HG02763 (cell line): Measurements from ENCODE around the gene GPC6.
"Not testable (repeated sequence)": the region's sequence is repeated elsewhere in the genome, so short reads cannot be mapped to it uniquely, and the experiment has no call there.

Experiments
- ATAC-seq: cut with Tn5 transposase; IDR thresholded peaks from one replicate; pipeline ENCODE4 v1.9.1; 2021; ENCODE audit warnings: mild to moderate bottlenecking, moderate library complexity; ENCODE audit not compliant: unreplicated experiment

The GPC6 gene

DNA sequence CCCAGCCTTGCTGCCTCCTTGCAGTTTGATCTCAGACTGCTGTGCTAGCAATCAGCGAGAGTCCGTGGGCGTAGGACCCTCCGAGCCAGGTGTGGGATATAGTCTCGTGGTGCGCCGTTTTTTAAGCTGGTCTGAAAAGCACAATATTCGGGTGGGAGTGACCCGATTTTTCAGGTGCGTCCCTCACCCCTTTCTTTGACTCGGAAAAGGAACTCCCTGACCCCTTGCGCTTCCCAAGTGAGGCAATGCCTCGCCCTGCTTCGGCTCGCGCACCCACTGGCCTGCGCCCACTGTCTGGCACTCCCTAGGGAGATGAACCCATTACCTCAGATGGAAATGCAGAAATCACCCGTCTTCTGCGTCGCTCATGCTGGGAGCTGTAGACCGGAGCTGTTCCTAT is 269.5 kb downstream of the GPC6 start:
- not testable (repeated sequence) for ATAC-seq

DNA sequence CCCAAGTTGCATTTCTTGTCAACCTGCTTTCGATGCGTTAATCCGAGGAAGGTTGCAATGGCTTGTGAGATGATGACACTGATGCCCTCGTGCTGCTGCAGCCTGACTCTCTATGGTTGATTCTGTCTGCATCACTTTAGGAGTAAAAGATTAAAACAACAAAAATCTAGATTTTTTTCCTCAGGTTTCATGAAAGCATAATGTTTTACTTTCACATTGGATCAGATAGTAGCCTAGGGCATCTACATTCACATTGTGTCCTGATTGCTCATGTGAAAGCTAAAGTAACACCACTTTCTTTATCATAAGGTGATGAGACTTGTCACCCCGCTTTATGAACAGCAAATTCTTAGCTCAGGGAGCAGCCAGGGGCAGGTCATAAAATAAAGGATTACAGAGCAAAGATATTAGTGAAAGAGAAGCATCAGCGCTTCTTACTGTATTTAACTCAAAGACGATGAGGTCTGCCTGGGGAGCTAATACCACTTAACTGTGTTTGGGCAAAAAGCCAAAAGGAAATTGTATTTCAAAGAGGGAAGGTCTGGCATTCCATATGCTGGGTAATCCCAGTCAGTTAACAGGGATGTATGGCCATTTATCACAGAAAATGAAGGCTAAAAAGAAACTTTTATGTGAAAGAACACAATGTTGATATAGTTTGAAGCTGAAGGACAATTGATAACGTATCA is 270.5 kb downstream of the GPC6 start:
- ATAC-seq, result no peak

DNA sequence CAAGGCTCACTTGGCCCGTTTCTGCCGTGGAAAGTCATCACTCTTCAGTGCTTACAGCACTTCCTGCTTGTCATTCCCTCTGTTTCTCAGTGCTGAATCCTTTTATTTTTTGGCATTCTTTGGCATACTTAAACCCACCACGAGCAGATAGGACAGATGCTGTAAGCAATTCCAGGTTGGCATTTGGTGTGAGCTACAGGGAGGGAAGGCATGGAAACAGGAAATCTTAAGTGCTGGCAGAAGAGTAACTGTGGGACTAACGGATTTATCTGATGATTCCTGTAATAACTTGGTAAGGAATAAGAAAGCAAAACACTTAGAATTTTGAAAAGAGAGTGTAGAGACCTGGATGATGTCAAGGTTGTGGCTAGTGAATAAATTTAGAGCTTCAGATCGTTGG is 273.4 kb downstream of the GPC6 start:
- ATAC-seq, result no peak

DNA sequence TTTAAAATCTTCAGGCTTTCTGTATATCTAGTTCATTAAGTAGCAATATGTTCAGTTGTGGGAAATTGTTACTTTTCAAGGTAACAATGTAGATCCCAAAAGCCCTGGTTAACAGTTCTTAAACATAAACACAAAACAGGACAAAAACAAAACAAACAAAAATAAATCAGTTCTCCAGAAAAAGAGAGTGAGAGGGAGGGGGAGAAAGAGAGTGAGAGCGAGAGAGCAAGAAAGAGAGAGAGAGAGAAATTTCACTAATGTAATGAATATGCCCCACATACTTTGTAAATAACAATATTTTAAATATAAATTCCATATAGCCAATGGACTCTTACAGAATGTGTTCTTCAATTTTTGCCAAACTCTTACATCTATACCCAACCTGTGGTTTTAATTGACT is 275.5 kb downstream of the GPC6 start:
- ATAC-seq, result no peak

DNA sequence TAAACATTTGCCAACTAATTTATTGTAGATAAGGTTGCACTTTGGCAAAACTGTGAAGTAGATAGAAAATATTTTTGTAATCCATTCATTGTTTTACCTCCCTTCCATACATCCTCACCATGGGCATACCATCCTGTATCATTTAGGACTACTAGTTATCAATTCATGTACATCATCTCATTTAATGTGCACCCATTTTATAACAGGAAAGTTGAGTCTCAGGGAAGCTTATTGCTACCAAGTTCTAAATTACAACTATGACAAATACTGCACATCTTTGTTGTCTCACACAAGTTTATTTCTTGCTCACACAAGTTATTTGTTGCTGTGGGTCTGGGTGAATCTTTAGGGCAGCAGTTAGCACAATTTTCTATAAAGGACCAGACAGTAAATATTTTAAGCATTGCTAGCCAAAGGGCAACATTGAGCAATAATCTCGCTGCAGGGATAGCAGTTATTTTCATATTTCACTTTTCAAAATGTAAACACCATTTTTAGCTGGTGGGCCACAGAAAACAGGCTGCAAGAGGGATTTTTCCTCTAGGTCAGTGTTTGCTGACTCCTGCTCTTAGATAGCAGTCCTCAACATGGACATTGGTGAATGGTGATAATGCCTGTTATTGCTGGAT is 276.5 kb downstream of the GPC6 start:
- ATAC-seq, result no peak

DNA sequence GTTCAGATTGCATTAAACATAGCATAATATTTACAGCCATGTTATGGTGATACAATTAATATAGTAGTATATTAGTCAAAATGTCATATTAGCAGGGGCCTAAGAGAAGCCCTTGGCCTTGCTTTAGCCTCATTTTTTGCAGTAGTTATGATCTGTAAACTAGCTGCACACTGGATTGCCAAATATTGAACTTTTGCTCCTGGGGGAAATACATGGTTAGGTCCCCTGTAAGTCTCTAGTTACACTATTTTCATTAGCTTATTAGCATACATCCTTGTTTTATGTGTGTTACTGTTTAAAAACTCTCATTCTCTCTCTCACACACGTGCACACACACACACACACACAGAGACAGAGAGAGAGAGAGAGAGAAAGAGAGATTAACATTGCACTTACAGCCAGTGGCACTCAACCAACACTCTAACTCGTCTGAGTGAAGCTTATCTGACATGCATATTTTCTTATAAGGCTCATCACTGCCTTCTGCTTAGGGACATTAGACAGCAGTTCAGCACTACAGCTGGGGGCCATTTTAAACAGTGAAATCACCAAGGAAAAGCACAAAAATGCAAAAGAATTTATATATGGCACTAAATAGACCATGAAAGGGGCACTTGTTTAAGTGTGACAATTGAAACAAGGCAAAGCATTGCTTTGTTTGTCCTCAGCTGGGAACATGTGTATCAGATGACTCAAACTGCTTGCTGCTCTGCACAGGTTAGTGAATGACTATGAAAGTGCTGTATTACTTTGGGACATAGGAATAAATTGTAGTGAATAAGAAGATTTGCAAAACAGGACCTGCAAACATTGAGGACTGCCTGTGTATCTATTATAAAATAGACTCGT is 278.7 kb downstream of the GPC6 start:
- ATAC-seq, result no peak

DNA sequence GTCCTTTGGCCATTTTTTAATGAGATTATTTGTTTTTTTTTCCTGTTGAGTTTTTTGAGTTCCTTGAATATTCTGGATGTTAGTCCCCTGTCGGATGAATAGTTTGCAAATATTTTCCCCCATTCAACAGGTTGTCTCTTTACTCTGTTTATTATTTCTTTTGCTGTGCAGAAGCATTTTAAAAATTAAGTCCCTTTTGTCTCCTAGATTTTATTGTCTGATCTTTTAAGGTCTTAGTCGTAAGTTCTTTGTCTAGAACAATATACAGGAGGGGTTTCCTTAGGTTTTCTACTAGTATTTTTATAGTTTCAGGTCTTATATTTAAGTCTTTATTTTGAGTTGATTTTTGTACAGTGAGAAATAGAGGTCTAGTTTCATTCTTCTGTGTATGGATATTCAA is 284.4 kb downstream of the GPC6 start:
- no peak for ATAC-seq

DNA sequence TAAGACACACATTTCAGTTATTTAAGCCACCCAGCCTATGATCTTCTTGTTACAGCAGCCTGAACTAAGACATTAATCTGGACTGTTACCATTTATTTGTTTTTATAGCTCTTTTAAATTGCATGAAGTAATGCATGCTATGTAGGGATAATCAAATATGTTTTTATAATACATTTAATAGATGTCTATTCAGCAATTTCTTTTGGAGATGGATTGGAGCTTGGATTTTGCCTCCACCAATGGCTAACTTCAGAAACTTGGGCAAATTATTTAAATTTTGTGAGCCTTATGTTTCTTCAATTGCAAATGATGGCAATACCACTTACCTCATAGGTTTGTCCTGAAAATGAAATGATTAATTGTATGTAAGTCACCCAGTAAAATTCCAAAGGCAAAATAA is 288.7 kb downstream of the GPC6 start:
- no peak for ATAC-seq

DNA sequence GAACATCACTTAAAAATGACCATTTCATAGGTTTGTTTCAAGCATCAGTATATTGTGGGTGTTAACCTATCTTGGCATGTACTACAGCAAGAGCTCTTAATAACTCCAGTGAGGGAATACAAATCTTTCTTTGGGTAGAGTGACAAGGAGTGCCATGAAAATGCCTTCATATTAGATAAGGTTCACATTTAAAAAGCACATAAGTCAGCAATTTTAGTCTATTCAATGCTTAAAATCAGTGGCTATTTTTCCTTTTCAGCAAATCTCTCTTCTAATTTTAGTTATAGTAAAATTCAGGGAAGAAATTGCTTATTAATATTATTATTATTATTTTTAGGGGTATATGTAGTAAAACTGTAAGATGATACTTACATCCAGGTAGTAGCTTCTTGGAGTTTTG is 291.1 kb downstream of the GPC6 start:
- no peak for ATAC-seq

DNA sequence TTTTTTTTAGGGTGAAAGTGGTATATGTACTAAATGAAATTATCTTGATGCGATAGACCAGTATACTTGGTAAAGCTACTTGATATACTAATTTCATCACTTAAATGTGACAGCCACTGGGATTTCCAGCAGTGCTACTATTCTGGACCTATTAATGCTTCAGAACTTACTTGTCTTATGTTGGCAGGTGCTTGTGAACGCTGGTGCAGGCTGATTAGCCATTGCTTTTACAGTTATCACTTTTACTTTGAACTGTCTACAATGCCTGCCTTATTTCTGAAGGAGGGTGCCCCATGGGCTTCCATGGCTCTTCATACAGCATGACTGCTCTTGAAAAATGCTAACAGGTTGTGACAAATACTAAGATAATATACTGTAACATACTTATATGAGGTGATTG is 294.7 kb downstream of the GPC6 start:
- ATAC-seq, result no peak

DNA sequence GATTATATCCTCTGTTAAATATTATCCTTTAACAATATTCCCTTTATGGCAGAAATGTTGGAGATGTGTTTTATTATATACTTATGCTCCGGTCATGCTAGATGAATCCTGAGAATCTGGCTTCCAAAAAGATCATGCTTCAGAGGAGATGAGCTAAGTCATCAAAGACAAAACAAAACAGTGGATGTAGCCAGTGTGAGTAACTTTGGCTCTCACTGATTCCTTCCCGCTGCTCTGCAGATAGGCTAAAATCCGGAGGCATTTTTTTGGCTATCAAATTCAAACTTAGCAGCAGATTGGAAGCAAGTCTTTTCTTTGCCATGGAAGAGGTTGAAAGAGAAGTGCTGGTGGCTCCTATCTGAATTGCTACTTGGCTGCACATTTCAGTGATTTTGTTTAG is 295.9 kb downstream of the GPC6 start:
- ATAC-seq, result no peak

DNA sequence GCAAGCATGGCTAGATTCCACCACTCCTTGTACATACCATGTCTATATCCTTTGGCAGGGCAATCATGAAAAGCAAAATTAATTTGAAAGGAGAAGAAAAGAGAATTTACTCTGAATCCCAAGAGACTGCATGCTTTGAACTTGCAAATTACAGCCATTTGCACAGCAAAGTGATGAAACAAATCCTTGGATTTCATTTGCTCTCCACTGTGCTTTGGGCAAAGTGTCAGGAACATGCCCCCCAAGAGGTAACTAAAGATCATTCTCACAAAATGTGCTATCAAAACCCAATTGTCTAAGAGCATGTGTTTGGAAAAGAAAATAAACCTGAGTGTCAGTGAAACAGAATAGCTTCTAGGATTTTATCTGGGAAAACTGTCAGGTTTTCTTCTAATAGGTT is 298.5 kb downstream of the GPC6 start:
- no peak for ATAC-seq

DNA sequence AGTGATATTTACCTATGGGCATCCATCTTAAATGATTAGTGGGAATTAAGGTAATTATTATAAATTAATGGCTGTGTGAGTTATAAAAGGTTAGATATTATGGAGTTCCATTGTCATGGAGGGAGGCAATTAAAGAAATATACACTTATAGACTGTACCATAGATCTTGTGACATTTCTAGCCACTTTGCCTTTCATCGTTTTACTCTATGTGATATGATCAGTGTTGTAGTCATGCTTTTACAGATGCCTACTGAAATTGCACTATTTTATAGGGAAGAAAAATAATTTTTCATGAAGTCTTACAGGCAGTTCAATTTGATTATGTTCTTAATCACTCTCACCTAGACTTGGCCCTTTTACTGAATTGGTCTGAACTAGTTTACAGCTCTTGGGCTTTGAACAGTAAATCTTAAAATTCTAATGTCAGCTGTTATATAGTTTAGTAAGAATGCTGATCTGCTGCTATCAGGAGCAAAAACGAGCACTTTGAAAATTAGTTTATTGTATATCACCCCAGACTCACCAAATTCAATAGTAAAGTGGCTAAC is 301.2 kb downstream of the GPC6 start:
- ATAC-seq, result no peak

DNA sequence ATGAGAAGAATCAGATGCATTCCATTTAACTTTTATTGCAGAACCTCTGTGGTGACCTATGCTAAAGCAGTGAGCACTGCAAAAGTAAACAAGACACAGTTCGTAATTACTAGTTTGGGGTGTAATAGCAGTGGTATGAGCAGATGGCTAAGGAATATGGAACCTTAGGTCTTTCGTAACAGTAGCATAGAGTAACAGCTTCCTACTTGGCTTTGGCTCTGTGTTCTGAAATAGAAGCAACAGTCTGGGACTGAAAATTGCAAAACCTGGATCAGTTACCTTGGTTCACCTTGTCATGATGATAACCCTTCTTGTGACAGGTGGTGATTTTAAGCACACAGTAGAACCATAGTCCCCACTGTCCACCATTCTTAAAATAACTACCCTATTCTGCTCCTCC is 303.4 kb downstream of the GPC6 start:
- ATAC-seq, result no peak

DNA sequence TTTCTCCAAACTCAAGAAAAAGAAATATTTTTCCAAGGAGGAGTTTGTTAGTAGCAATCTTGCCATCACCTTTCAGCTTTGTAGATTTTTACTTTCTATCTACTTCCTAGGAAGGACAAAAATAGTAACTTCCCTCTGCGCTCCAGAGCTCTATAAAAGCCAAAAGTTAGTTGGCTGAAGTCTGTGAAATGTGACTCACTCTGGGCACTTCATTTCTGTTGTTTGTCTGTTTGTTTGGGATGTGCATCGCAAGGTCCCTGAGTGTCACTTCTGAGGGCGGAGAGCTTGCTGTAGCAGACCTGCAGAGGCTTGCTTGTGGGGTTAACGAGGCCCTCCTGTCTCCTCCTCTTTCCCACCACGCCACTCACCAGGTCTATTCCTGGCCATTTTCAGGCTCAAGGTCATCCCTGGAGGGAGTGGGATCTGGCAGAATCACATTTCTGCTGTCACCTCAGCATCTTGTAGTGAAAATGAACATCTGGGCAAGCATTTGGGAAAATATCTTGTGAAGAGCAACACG is 307.6 kb downstream of the GPC6 start:
- no peak for ATAC-seq

DNA sequence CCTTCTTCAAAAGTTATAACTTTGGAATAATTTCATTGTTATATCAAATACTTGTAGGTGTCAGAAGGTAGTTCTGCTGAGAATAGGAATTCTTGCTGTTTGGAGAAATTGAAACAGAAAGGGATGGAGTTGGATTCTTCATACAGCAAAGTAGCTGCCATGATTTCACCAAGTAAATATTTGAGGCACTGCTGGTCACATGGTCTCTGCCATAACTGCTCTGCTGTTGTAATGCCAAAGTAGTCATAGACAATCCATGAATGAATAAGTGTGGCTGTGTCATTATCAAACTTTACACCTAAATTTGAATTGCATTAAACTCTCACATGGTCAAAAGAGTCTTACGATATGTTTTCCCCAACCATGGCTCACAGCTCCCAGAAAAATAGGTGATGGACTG is 308.6 kb downstream of the GPC6 start:
- no peak for ATAC-seq

DNA sequence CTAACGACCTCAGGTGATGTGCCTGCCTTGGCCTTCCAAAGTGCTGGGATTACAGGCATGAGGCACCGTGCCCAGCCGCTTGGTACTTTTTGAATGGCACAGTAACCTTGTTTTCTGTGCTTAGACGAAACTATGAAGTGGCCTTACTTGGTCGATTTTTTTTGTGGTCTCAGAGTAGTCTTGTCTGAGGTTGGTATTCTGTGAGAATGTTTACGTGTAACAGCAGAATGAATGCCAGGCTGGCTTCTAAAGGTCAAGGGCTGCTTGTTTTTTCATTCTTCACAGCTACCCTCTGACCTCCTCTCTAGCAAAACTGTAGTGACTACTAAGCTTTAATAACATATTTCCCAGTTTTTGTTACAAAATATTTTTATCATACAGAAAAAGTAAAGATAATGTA is 313.3 kb downstream of the GPC6 start:
- ATAC-seq, result no peak

DNA sequence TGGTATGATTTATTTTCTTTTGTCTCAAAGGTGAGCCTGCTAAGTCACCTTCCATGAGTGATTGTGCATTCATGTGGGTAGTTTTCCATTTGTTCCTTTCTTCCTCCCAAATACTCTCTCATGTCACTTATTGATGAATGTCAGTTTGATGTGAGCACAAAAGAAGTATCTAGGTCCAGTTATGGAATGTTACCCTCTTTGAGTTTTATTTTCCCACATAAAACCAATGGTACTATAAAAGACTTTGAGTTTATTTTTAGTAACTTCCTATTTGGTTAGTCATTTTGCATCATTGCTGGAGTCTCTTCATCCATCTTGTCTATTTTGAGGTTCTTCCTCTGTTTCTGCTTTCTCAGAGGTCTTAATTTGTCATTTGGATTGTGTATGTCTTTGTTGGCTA is 321.3 kb downstream of the GPC6 start:
- no peak for ATAC-seq

DNA sequence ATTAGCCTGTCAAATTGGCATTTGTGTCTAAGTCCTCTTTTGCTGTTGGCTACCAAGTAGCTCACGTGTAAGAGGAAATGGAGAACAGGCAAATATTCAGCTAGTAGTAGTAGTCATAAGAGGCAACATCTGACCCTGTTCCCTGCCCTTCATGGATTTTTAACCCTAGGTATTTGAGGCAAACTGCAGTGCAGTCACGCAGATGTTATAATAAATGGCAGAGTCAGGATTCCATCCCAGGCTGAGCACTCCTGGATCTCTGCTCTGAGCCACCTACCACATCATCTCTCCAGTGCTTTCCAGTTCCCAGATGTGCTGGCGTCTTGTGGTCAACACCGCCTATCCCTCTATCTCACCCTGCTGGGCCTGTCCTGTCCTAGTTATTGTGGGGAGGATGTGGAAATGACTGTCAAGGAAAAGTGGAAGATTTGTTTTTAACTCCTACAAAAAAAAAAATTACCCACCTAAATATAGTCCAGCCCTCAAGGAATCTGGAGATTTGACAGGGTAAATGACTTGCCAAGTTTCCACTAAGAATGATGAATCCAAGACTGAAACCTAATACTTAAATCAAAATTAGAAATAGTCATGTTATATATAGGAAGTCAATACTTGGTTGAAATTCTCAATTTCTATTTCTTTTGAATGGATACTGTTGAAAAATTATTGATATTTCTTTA is 322.9 kb downstream of the GPC6 start:
- no peak for ATAC-seq

DNA sequence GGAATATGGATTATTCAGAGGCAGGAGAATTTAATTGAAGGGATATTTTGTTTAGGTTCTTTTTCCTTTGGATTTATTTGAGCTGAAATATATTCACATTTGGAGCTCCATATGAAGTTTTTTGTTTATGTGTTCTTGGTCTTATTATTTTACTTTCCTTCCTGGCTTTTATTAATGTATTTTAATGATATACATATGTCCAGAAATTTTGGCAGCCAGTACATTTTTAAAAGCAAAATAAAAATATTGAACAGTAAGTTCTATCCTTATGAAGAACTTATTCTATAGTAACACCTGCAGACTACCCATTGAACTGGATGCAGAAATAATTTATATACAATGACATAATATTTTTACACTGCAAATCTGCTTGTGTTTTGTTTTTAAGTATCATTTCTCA is 323.6 kb downstream of the GPC6 start:
- ATAC-seq, result no peak

DNA sequence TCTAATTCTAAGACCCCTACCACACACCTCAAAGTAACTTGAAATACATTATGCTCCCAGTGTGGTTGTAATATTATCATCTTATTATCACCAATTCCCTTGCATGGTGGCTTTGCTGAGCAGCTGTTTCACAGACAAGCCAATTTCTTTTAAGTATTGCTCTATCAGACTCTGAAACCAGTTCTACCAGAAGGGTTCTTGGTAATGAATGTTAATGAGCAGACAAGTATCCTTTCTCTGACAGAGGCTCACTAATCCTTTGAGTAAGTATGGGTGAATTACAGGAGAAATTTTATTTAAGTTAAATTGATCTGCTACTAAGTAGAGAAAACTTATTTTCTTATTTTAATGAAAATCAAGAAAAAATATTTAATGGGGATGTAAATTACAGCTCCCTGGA is 326.0 kb downstream of the GPC6 start:
- no peak for ATAC-seq
